ENCODE data around the gene ZNF878. TPM values are rescaled to one million over a fixed set of nuclear protein-coding genes. Genes with fewer than 3 reads are reported as not detected.
A peak's percentile ranks its signal among the peaks of the same experiment; 100 is the strongest.

The ZNF878 gene
- total and polyA plus RNA-seq, 9 of the 15 experiments (the other 6 are each of a cell fraction or from before 2014, with no cell fraction given): 0.30 to 1.4 (median 0.50) TPM

DNA sequence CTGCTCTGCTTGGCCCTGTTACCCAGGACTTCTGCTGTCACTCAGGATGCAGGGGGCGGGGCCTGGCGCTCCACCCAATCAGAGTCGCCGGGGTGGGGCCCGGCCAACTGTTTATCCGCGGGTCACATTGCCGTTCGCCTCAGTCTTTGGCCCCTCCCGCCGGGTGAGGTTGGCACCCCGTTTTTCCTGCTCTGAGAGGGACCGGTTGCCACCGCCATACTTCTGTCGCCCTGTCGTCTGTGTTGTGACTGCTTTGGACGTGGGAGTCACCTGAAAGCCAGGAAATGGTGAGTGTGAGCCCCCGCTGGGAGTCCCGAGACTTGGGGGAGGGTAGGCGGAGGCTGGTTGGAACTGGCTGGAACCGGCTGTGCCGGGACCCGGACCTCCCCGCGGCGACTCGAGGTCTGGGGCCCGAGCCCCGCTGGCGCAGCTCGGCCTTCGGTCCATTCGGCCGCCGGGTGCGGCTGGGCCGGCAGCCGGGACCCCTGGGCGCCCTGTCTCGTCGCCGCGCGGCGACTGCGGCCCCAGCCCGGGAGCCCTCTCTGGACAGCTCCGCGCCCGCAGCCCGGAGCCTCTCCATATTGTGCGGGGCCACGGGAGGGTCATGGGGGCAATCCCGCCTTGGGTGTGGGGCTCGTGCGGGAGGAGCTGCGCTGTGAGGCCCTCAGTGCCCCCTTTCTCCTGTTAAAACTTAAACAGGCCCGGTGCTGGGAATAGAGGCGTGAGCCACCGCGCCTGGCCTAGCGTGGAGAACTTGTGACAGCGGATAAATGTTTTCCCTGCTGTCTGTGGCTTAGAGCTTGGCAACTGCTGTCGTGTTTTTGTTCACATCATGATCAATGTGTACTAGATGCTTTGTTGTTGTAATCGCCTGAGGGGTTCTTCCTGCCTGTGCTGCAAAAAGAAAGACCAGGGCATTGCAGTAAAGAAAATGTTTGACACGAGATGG, 12.1 kb upstream of the ZNF878 start, which contains the start of gene ZNF844 (continued):
- TF ChIP-seq, protein P1, sequence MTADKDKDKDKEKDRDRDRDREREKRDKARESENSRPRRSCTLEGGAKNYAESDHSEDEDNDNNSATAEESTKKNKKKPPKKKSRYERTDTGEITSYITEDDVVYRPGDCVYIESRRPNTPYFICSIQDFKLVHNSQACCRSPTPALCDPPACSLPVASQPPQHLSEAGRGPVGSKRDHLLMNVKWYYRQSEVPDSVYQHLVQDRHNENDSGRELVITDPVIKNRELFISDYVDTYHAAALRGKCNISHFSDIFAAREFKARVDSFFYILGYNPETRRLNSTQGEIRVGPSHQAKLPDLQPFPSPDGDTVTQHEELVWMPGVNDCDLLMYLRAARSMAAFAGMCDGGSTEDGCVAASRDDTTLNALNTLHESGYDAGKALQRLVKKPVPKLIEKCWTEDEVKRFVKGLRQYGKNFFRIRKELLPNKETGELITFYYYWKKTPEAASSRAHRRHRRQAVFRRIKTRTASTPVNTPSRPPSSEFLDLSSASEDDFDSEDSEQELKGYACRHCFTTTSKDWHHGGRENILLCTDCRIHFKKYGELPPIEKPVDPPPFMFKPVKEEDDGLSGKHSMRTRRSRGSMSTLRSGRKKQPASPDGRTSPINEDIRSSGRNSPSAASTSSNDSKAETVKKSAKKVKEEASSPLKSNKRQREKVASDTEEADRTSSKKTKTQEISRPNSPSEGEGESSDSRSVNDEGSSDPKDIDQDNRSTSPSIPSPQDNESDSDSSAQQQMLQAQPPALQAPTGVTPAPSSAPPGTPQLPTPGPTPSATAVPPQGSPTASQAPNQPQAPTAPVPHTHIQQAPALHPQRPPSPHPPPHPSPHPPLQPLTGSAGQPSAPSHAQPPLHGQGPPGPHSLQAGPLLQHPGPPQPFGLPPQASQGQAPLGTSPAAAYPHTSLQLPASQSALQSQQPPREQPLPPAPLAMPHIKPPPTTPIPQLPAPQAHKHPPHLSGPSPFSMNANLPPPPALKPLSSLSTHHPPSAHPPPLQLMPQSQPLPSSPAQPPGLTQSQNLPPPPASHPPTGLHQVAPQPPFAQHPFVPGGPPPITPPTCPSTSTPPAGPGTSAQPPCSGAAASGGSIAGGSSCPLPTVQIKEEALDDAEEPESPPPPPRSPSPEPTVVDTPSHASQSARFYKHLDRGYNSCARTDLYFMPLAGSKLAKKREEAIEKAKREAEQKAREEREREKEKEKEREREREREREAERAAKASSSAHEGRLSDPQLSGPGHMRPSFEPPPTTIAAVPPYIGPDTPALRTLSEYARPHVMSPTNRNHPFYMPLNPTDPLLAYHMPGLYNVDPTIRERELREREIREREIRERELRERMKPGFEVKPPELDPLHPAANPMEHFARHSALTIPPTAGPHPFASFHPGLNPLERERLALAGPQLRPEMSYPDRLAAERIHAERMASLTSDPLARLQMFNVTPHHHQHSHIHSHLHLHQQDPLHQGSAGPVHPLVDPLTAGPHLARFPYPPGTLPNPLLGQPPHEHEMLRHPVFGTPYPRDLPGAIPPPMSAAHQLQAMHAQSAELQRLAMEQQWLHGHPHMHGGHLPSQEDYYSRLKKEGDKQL (CRISPR knock-in tag; IDR thresholded peaks at IDR 0.05; ENCODE audit: borderline replicate concordance): no peak
- TF ChIP-seq NONO (IDR thresholded peaks at IDR 0.05; ENCODE audit: low read depth in 2 of 2, low read length in 1 of 2): 0 out of 4 replicates have a peak, but pooled peaks of 1 of the 2 experiments have one; percentile 30
- no peak for TF ChIP-seq XRCC4 (IDR thresholded peaks at IDR 0.05; ENCODE audit: extremely low read depth, insufficient read depth, insufficient read length)

Data from K562 (cell line).